A549 (cell line): ENCODE data around the gene CD164L2. TPM values are rescaled to one million over a fixed set of nuclear protein-coding genes. Genes with fewer than 3 reads are reported as not detected.

Experiments
- ATAC-seq, 2 experiments: fragments of 200-7000 bp in 1 of 2; fragments of >200 bp in 1 of 2; cut with Nextera tagmentation in 1 of 2; cut with Tn5 transposase in 1 of 2; 3 replicates each; pipeline versions ENCODE4 v1.8.0 to v1.9.1; 2018 to 2020; ENCODE audit warnings: mild to moderate bottlenecking in 1 of 2, moderate library complexity in 1 of 2
- CTCF ChIA-PET: fragments of 300-600 bp; sonication (Branson Sonifier 250); formaldehyde crosslinking; extraction: SDS; loops from one replicate; lab custom pipeline; 2021; ENCODE audit warnings: antibody characterized with exemption, inconsistent platforms; lab: Yijun Ruan, JAX
- POLR2A ChIA-PET: fragments of 350-600 bp; formaldehyde crosslinking; extraction: SDS; loops from one replicate; lab custom pipeline; 2021; ENCODE audit warnings: antibody characterized with exemption, inconsistent platforms; lab: Yijun Ruan, JAX
- DNase-seq, 2 experiments: peaks; one replicate each; pipeline versions ENCODE4 v3.0.0 to v3.0.0-alpha.2; 2011 to 2016; ENCODE audit warnings: low read depth in 1 of 2, low spot score in 1 of 2
- FAIRE-seq: peaks from 2 replicates; lab custom pipeline; 2011; peaks lifted over from hg19 to GRCh38; lab: Jason Lieb, UNC
- H3K27ac ChIP-seq, 2 experiments: fragments of >200 bp; sonication (Bioruptor Twin); formaldehyde crosslinking; 3 replicates each; pipeline ENCODE4 v1.5.1; 2016 to 2017
- H3K4me1 ChIP-seq: fragments of >200 bp; sonication (Bioruptor Twin); formaldehyde crosslinking; 3 replicates; pipeline ENCODE4 v1.6.1; 2016
- H3K4me2 ChIP-seq: fragments of >200 bp; sonication (Bioruptor Twin); formaldehyde crosslinking; 3 replicates; pipeline ENCODE4 v1.6.1; 2016
- H3K4me3 ChIP-seq: fragments of >200 bp; sonication (Bioruptor Twin); formaldehyde crosslinking; 3 replicates; pipeline ENCODE4 v1.5.1; 2016
- H3K9me3 ChIP-seq: fragments of >200 bp; sonication (Bioruptor Twin); formaldehyde crosslinking; 3 replicates; pipeline ENCODE4 v1.6.1; 2016
- CBX2 ChIP-seq: fragments of 200-600 bp; sonication (generic); IDR thresholded peaks from 2 replicates; pipeline ENCODE4 v1.6.1; 2016; ENCODE audit warnings: low read depth, mild to moderate bottlenecking, borderline replicate concordance
- CBX8 ChIP-seq: fragments of 200-600 bp; sonication (generic); IDR thresholded peaks from 2 replicates; pipeline ENCODE4 v1.6.1; 2016
- CHD2 ChIP-seq: fragments of 150-350 bp; IDR thresholded peaks from 2 replicates; pipeline ENCODE4 v1.6.1; 2014; ENCODE audit warnings: low read length; ENCODE audit not compliant: partially characterized antibody
- EHMT2 ChIP-seq: fragments of 200-600 bp; sonication (generic); IDR thresholded peaks from 2 replicates; pipeline ENCODE4 v1.6.1; 2016; ENCODE audit warnings: antibody characterized with exemption, low read depth, mild to moderate bottlenecking, moderate library complexity
- ESRRA ChIP-seq: fragments of 150-350 bp; IDR thresholded peaks from 2 replicates; pipeline ENCODE4 v1.6.1; 2014; ENCODE audit warnings: mild to moderate bottlenecking, low read length, borderline replicate concordance
- FOSB ChIP-seq: fragments of 250-450 bp; sonication (Bioruptor Pico); IDR thresholded peaks from 2 replicates; pipeline ENCODE4 v1.5.0; 2020; ENCODE audit warnings: mild to moderate bottlenecking, moderate library complexity
- GATA3 ChIP-seq: IDR thresholded peaks from 2 replicates; pipeline ENCODE4 v1.6.1; 2012; ENCODE audit warnings: borderline replicate concordance
- HEYL ChIP-seq: fragments of 250-450 bp; sonication (Bioruptor Pico); IDR thresholded peaks from 2 replicates; pipeline ENCODE4 v1.8.0; 2021; ENCODE audit warnings: mild to moderate bottlenecking, moderate library complexity
- KDM5A ChIP-seq: fragments of 200-600 bp; sonication (generic); IDR thresholded peaks from 2 replicates; pipeline ENCODE4 v1.6.1; 2016; ENCODE audit warnings: antibody characterized with exemption, mild to moderate bottlenecking
- MAFK ChIP-seq: fragments of 450-650 bp; IDR thresholded peaks from 2 replicates; pipeline ENCODE4 v1.6.1; 2014; ENCODE audit not compliant: partially characterized antibody
- NFE2L2 ChIP-seq: fragments of 150-350 bp; conservative IDR thresholded peaks from 2 replicates; pipeline ENCODE4 v1.6.1; 2014; ENCODE audit warnings: low read length
- RAD21 ChIP-seq, 2 experiments: fragments of >200 bp in 1 of 2; sonication (Bioruptor Twin) in 1 of 2; formaldehyde crosslinking in 1 of 2; IDR thresholded peaks in 1 of 2; conservative IDR thresholded peaks in 1 of 2; 2 replicates in 1 of 2; 3 replicates in 1 of 2; pipeline ENCODE4 v1.6.1; 2012 to 2018; ENCODE audit warnings: inconsistent platforms in 1 of 2
- RARB ChIP-seq: fragments of 250-450 bp; sonication (Bioruptor Pico); IDR thresholded peaks from 2 replicates; pipeline ENCODE4 v1.8.0; 2021; ENCODE audit warnings: mild to moderate bottlenecking, moderate library complexity
- RCOR1 ChIP-seq: fragments of 150-350 bp; IDR thresholded peaks from 2 replicates; pipeline ENCODE4 v1.6.1; 2014; ENCODE audit warnings: antibody characterized with exemption, low read length, low read depth
- RFX5 ChIP-seq: fragments of 450-650 bp; IDR thresholded peaks from 2 replicates; pipeline ENCODE4 v1.7.1; 2014; ENCODE audit warnings: antibody characterized with exemption, mild to moderate bottlenecking, moderate library complexity
- ZFP36 ChIP-seq: fragments of 450-650 bp; IDR thresholded peaks from 2 replicates; pipeline ENCODE4 v1.6.1; 2014; ENCODE audit warnings: borderline replicate concordance; ENCODE audit not compliant: partially characterized antibody
- WGBS: methylation state at CpG from one replicate; pipeline ENCODE4 v1.1.6; 2017; ENCODE audit errors: missing lambda C conversion rate; 5-methylcytosine and 5-hydroxymethylcytosine counted together
- polyA plus RNA-seq, 4 experiments: library from polyadenylated mRNA; depleted of rRNA in 3 of 4; stranded (reverse); fragments of >200 nt; fragmentation: RNase III in 1 of 4; extraction: RNeasy Plus Mini Kit Qiagen cat#74134 plus additional on column Dnase treatment in 1 of 4; gene quantifications; 2 replicates in 3 of 4; 3 replicates in 1 of 4; pipeline ENCODE4 v1.2.3, GENCODE V29; 2011 to 2017
- TF ChIP-seq, protein P1 (sequence below): IDR thresholded peaks from 2 replicates; pipeline ENCODE4 v1.6.1; 2012
- TF ChIP-seq, protein P2 (sequence below): fragments of 450-650 bp; IDR thresholded peaks from 2 replicates; pipeline ENCODE4 v1.6.1; 2014; ENCODE audit warnings: antibody characterized with exemption
- TF ChIP-seq, protein P3 (sequence below): IDR thresholded peaks from 2 replicates; pipeline ENCODE4 v1.6.1; 2012; ENCODE audit warnings: low read depth, borderline replicate concordance
- TF ChIP-seq, protein P4 (sequence below): fragments of 250-450 bp; sonication (Bioruptor Pico); IDR thresholded peaks from 2 replicates; pipeline ENCODE4 v1.5.0; 2021; ENCODE audit warnings: mild to moderate bottlenecking, moderate library complexity, borderline replicate concordance

Gene CD164L2
- polyA plus RNA-seq, 2 of the 4 experiments (the other 2 are of a cell fraction) = not detected

DNA sequence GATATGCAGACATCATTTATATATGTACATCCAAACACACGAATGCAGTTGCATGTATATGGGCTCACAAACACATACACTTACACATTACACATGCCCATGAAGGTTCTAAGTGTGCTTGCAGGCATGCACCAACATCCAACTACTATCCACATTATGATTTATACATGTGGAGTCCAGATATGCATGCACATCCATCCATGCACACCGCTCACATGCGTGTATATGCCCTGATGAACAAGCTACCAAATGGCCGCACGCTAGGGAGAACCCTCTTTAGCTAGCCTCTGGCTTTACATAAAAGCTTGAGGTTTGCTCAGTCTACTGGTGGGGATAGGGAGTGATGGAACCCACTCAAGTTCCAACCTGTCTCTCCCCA is 17.8 kb upstream of the CD164L2 start:
- WGBS = 90% methylated on average over 5 of the region's 5 CpGs
- DNase-seq = no peak
- Histone ChIP-seq H3K27ac (no peak overlapping the region), H3K9me3 (no peaks in the 10 kb centered on the region), H3K4me2 (no peak overlapping the region), H3K4me3 (no peak overlapping the region), H3K4me1 (peaks cover 10% of the 10 kb centered on the region; the same call in 1 of the 3 replicates)
- ChIA-PET CTCF (interaction anchor here (1.5 to 9.6 kb wide), 3 partner anchors 13 to 102 kb away, joined by 4 to 158 read pairs (median 6); no protein-coding TSS in a partner anchor), POLR2A (no interaction called here)
- no peak for TF ChIP-seq KDM5A
- TF ChIP-seq, protein P1, sequence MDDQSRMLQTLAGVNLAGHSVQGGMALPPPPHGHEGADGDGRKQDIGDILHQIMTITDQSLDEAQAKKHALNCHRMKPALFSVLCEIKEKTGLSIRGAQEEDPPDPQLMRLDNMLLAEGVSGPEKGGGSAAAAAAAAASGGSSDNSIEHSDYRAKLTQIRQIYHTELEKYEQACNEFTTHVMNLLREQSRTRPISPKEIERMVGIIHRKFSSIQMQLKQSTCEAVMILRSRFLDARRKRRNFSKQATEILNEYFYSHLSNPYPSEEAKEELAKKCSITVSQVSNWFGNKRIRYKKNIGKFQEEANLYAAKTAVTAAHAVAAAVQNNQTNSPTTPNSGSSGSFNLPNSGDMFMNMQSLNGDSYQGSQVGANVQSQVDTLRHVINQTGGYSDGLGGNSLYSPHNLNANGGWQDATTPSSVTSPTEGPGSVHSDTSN = no peak
- no peak for TF ChIP-seq RAD21 (conservative IDR thresholded peaks at IDR 0.05 in 1 of 2, IDR thresholded peaks at IDR 0.05 in 1 of 2)
- TF ChIP-seq, protein P2, sequence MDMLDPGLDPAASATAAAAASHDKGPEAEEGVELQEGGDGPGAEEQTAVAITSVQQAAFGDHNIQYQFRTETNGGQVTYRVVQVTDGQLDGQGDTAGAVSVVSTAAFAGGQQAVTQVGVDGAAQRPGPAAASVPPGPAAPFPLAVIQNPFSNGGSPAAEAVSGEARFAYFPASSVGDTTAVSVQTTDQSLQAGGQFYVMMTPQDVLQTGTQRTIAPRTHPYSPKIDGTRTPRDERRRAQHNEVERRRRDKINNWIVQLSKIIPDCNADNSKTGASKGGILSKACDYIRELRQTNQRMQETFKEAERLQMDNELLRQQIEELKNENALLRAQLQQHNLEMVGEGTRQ = no peak
- TF ChIP-seq CBX8 = no peak
- TF ChIP-seq ZFP36 = no peak
- TF ChIP-seq RCOR1 = no peak
- TF ChIP-seq RFX5 = no peak
- no peak for TF ChIP-seq HEYL (CRISPR knock-in tag)
- TF ChIP-seq GATA3 = no peak
- TF ChIP-seq MAFK = no peak
- no peak for TF ChIP-seq EHMT2
- no peak for TF ChIP-seq ESRRA
- no peak for TF ChIP-seq RARB (CRISPR knock-in tag)
- no peak for TF ChIP-seq NFE2L2
- no peak for TF ChIP-seq FOSB (CRISPR knock-in tag)
- no peak for ATAC-seq
- FAIRE-seq = no peak

GRCh38 chr1:27400082-27400962 is 17.2 kb upstream of the CD164L2 start:
- Histone ChIP-seq H3K9me3 (no peaks in the 10 kb centered on the region), H3K27ac (no peak overlapping the region), H3K4me3 (no peak overlapping the region)
- no peak for DNase-seq
- CTCF ChIA-PET = interaction anchor here (0.9 to 9.6 kb wide), 6 partner anchors 10 to 263 kb away, joined by 3 to 158 read pairs (median 4); no protein-coding TSS in a partner anchor
- 92% methylated on average over 11 of the region's 13 CpGs for WGBS
- no peak for ATAC-seq
- no peak for TF ChIP-seq NFE2L2
- TF ChIP-seq, protein P3, sequence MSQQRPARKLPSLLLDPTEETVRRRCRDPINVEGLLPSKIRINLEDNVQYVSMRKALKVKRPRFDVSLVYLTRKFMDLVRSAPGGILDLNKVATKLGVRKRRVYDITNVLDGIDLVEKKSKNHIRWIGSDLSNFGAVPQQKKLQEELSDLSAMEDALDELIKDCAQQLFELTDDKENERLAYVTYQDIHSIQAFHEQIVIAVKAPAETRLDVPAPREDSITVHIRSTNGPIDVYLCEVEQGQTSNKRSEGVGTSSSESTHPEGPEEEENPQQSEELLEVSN = no peak
- TF ChIP-seq CBX2 = no peak
- no peak for TF ChIP-seq CHD2
- no peak for TF ChIP-seq HEYL (CRISPR knock-in tag)
- TF ChIP-seq, protein P4, sequence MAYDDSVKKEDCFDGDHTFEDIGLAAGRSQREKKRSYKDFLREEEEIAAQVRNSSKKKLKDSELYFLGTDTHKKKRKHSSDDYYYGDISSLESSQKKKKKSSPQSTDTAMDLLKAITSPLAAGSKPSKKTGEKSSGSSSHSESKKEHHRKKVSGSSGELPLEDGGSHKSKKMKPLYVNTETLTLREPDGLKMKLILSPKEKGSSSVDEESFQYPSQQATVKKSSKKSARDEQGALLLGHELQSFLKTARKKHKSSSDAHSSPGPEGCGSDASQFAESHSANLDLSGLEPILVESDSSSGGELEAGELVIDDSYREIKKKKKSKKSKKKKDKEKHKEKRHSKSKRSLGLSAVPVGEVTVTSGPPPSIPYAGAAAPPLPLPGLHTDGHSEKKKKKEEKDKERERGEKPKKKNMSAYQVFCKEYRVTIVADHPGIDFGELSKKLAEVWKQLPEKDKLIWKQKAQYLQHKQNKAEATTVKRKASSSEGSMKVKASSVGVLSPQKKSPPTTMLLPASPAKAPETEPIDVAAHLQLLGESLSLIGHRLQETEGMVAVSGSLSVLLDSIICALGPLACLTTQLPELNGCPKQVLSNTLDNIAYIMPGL = no peak
- TF ChIP-seq, all 56 proteins: peak for 0
- Histone ChIP-seq H3K4me1 (peaks cover 12% of the 10 kb centered on the region; the same call in 2 of the 3 replicates), H3K4me2 (no peak overlapping the region)
- FAIRE-seq = no peak
- POLR2A ChIA-PET = no interaction called here
